GM19043 (cell line): Measurements from ENCODE around the gene AMBP.

Source experiments
- ATAC-seq: cut with Tn5 transposase; IDR thresholded peaks from one replicate; pipeline ENCODE4 v1.9.1; 2021; ENCODE audit warnings: low read depth; ENCODE audit not compliant: unreplicated experiment

AMBP gene

GRCh38 chr9:114016629-114017423 is 61.3 kb downstream of the AMBP start:
- no peak for ATAC-seq

- ATAC-seq: no peak
Observed at GRCh38 chr9:114016101-114016500, 62.0 kb downstream of the AMBP start.

- ATAC-seq: no peak
Observed at GRCh38 chr9:114015607-114016006, 62.5 kb downstream of the AMBP start.

- ATAC-seq: no peak
Observed at GRCh38 chr9:114014044-114014443, 64.1 kb downstream of the AMBP start.

DNA sequence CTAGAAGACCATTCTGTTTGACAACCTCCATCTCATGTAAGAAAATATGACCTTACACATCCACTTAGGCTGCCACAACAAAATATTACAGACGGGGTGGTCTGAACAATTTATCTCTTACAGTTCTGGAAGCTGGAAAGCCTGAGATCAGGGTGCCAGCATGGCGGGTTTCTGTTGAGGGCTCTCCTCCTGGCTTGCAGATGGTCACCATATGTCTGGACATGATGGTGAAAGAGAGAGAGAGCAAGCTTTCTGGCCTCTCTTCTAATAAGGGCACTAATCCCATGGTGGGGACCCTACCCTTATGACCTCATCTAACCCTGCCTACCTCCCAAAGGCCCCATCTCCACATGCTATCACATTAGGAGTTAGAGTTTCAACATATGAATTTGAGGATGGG is 66.0 kb downstream of the AMBP start:
- no peak for ATAC-seq

DNA sequence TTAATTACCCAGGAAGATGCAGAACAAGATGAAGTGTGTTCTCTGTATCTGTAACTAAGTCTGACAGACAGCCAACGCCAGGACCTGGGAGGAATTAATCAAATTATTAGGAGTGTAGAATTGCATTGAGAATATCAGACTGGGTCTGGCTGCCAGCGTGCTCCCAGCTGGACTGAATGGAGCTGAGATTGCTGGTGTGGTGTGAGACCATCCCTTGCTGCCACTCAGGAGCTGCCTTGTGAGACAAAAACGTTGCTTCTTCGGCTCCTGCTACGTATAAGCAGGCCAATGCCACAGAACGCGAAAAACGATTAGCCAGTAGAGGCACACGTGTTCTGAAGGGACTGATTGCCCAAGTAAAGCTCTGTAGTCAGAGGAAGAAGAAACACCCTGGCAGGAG is 66.8 kb downstream of the AMBP start:
- no peak for ATAC-seq
